HG02970 (cell line): ENCODE data around the gene UNC5A.

Experiments used
- ATAC-seq: cut with Tn5 transposase; IDR thresholded peaks from one replicate; pipeline ENCODE4 v1.9.1; 2021; ENCODE audit warnings: mild to moderate bottlenecking, moderate library complexity, moderate number of reproducible peaks; ENCODE audit not compliant: unreplicated experiment, low FRiP score

UNC5A gene

DNA sequence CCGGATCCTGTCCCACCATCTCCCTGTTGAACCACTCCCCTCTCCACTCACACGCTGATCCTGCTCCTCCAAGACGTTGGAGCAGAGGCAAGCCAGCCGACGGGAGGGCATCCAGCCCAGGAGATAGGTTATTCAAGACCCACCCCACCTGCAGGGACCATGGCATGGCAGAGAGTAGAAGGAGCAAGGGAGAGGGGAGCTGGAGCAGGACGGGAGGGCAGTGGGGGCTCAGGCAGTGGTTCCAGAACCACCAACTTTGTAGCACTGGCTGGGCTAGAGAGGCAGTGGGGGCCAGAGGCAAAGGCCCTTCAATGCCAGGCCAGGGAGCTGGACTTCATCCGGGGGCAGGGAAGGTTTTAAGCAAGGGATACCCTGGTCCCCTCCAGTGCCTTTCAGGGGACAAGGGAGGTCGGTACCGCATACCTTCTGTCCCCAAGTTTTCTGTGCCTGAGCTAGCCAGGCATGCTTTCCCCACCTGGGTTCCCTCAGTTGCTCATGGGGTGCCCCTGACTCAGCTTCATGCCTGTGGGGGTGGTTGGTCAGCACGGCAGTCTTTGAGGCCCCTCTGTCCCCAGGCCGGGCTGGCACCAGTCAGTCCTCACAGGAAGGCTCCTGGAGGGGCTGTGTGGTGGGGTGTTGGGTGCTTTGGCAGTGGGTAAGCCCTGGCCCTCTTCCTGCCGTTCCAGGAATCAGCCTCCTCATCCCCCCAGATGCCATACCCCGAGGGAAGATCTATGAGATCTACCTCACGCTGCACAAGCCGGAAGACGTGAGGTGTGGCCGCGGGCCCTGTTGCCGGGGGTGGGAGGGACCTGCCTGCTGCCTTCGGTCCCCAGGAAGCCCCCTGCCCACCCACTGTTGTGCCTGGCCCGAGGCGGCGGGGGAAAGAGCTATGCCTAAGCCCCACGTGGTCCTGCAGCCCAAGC is 66.4 kb downstream of the UNC5A start:
- no peak for ATAC-seq

DNA sequence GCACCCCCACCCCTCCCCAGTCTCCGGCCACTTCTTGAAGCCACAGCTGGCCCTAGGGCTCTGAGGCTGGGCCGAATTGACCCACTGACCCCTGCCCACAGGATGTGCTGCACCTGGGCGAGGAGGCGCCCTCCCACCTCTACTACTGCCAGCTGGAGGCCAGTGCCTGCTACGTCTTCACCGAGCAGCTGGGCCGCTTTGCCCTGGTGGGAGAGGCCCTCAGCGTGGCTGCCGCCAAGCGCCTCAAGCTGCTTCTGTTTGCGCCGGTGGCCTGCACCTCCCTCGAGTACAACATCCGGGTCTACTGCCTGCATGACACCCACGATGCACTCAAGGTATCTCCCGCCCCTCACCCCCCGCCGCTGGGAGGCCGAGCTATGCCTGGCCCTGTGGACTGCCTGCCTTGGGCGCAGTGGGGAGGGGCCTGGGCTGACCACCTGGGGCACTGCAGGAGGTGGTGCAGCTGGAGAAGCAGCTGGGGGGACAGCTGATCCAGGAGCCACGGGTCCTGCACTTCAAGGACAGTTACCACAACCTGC is 67.5 kb downstream of the UNC5A start:
- ATAC-seq, result no peak

DNA sequence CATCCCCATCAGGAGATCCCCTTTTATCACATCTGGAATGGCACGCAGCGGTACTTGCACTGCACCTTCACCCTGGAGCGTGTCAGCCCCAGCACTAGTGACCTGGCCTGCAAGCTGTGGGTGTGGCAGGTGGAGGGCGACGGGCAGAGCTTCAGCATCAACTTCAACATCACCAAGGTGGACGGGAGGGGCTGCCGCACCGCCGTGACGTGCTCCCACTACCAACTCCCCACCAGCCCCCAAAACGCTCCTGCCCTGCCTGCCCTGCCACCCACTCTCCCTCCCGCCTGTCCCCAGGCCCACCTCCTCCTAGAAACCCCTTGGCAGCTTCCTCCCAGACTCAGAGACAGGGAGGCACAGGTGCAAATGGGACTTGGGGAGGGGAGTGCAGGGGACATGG is 68.1 kb downstream of the UNC5A start:
- no peak for ATAC-seq

DNA sequence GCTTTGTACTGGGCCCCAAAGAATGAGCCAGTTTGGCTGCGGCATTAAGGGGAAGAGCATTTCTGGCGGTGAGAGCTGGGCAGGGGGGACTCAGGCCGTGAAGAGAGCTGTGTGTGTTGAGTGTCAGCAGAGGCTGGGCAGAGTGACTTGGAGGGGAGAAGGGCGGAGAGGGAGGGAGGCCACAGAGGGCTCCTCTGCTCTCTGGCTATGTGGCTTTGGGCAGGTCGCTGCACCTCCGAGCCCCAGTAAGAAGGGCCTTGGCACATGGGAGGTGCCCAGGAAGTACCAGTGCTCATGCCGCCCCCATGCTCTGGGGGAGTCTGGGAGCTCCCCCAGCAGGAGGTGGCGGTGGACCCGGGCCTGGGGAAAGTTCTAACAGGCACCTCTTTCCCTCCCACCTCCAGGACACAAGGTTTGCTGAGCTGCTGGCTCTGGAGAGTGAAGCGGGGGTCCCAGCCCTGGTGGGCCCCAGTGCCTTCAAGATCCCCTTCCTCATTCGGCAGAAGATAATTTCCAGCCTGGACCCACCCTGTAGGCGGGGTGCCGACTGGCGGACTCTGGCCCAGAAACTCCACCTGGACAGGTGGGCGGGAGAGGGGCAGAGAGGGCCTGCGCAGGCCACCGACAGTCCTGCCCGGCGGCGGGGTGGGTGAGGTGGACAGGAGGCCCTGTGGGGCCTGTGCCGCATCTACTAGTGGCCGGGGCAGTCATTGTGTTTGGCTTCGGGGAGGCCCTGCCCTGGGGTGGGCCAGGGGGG is 68.7 kb downstream of the UNC5A start:
- no peak for ATAC-seq

DNA sequence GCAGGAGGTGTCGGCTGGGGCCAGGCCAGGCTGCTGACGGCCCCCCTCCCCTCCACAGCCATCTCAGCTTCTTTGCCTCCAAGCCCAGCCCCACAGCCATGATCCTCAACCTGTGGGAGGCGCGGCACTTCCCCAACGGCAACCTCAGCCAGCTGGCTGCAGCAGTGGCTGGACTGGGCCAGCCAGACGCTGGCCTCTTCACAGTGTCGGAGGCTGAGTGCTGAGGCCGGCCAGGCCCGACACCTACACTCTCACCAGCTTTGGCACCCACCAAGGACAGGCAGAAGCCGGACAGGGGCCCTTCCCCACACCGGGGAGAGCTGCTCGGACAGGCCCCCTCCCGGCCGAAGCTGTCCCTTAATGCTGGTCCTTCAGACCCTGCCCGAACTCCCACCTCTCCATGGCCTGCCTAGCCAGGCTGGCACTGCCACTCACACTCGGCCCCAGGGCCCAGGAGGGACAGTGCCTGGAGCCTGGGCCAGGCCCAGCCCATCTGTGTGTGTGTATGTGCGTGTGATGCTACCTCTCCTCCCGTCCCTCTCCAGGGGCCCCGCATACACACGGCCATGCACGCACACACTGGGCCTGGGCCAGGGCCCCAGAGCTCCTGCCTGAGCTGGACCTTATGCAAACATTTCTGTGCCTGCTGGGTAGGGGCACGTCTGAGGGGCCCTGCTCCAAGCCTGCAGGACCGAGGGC is 69.5 kb downstream of the UNC5A start:
- no peak for ATAC-seq

DNA sequence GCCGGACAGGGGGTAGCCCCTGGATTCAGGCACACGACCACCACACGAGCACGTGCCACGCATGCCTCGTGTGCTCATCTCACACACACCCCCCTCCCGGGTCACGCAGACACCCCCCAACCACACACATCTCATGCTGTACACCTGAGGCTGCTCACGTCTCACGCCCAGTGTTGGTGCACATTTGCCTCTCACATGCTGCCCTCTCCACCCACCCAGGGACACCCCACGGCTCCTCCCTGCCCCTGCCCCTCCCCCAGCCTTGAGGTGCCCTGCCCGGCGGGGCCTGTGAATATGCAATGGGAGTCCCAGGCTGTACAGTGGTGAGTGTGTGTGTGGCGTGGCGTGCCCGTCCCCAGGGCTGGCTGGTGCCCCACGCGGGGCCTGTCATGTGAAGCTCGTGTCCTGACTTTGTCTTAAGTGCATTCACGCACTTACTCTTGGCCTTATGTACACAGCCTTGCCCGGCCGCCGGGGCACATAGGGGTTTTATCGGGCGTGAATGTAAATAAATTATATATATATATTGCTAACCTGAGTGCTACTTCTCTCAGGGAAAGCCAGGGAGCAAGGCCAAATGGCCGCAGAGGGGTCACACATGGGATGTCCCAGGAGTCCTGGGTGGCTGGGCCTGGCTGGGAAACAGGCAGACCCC is 70.1 kb downstream of the UNC5A start:
- ATAC-seq, result no peak

DNA sequence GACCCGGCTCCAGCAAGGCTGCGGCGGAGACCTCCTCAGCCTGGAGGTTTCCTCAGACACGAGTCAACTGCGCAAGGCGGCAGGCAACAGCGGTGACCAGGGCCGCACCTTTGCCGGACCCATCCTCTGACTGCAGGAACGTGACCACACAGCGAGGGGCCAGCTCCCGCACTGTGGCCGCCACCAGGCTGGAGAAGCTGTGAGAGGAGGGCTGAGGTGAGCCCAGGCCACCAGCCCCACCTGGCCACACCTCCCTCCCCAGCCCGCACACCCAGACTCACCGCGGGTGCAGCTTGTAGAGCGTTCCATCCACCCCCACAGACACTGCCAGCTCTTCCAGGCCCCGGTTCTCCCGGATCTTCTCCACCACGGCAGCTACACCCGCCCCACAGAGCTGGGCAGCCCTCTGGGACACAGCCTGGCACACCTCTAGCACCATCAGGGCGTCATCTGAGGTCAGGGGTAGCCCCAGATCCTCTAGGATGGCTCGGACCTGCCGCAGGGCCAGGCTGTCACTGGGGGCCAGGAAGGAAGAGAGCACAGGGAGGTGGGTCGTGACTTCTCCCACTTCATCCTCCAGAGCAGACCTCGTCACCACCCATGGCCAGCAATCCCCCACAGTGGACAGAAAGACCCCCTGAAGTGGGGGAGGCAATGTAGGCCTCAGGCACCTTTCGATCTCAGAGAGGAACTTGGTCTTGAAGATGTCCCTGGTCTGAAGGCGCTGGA is 70.8 kb downstream of the UNC5A start:
- no peak for ATAC-seq

DNA sequence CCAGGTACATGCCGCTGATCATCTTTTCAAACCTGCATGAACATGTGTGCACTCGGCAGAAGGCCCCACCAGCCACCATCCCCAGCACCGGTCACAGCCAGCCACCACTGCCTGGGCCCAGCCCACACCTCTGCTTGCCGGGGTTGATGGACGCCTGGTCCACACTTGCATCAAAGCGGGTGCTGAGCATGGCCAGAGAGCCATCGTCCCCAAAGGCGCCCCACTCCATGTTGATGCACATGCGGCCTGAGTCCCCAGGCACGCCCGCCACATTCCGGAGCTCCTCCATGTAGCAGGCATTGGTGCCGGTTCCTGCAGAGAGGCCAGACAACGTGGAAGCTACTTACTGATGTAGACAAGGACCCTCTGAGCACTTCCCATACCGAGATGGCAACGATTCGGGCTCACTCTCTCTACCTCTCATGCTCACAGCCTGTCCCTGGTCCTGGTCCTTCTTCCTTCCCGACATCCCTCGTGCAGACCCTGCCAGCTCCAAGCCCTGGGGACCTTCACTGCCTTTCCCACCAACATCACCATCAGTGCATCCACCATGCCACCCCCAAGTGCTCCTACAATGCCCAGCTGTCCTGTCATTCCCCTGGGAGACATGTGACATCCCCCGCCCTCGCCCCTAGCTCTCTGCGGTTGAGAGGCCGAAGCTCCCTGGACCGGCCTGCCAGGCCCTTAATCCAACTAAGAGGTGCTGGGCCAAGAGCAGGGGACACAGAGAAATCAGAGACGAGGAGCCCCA is 71.6 kb downstream of the UNC5A start:
- ATAC-seq, result no peak

DNA sequence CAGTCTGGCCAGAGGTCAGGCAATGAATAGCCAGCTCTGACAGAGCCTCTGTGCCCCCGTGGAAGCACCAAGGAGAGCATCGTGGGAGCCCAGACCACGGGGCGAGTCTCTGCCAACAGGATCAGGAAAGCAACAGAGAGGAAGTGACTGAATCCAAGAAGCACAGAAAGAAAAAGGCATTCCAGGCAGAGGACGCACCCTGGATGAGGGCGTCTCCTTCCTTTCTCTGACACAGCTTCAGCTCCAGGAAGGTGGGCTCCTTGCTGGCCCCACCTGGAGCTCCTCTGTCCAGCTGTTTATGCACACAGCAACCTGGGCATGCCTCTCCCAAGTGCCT is 72.2 kb downstream of the UNC5A start:
- no peak for ATAC-seq

DNA sequence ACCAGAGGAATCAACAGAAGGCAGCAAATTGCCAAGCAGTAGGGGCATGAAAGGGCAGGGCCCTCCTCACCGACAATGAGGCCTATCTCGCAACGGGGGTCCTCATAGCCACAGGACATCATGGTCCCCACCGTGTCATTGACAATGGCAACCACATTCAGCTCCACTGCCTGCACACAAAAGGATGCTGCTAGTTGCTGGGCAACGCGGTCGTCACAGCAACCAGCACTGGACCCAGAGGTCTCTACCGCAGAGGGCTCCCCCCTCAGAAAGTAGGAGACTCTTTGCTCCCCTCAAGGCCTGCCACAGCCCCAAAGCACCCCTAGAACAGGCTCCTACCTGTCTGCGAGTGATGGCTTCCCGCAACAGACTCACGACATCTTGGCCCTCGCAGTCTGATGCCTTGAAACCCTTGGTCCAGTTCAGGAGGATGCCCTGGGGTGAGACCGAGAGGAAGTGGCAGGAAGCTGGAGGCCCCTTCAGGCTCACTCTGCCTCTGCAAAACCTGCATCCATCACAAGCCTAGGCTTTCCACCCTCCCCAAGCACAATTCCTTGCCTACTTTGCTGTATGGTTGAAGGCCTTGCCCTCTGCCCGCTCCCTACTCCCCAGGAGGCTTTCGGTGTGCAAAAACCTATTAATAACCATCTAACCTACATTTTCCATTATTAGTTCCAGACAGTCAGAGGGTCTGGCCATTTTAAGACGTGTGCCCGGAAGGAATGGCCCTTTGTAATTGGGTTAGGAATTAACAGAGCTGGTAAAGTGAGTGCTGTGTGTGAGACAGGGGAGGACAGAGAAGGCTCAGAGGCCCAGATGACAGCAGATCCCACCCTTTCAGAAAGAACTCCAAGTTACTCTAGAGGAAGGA is 73.6 kb downstream of the UNC5A start:
- no peak for ATAC-seq

DNA sequence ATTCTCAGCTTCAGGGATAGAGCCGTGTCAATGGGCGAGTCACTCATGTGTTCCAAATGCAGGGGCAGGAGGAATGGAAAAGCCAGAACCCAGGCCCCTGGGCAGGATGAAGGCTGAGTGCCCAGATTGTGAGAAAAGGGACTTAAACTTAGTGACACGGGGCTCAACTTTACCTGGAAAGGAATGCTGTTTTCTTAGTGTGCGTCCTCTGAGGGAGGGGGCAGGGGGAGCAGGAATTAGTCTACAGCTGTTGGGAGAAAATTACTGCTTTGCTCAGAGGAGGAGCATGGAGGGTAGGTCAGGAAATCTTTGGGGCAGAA is 74.2 kb downstream of the UNC5A start:
- no peak for ATAC-seq

DNA sequence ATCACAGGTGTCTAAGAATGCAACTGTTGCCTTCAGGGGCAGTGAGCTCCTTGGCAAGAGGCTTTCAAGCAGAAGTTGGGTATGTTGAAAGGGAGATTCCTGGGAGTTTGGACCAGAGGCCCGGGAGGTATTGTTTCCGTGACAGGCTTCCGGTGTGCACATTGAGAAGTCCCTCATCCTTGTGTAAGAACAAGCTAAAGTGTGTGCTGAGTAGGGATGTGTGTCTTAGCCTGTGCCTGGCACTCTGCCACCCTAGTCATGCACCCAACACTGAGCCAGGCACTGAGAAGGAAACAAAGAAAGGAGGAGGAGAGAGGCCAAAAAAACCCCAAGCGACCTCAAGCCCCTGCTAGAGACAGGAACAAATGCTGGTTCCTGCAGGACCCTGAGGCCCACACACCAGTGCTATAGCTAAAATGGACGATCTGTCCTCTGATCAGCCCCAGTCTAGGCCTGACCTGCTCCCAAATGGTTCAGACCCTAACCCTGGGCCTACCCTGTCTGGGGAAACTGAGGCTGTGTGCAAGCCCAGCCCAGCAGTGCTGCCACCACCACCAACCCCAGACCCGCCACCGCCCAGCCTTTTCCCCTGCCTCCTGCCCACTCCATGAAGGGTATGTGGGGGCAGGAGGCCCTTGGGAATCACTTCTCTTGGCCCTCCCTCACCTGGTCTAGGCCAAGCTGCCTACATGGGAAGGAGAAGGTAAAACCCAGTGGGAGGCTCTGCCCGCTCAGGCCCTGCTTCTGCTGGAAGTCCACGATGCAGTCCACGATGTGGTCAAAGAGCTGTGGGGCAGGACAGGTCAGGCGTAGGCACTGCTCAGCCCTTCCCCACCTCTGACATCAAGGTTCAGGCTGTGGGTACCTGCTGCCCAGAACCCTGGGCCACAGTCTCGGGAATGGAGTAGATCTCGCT is 76.2 kb downstream of the UNC5A start:
- no peak for ATAC-seq

DNA sequence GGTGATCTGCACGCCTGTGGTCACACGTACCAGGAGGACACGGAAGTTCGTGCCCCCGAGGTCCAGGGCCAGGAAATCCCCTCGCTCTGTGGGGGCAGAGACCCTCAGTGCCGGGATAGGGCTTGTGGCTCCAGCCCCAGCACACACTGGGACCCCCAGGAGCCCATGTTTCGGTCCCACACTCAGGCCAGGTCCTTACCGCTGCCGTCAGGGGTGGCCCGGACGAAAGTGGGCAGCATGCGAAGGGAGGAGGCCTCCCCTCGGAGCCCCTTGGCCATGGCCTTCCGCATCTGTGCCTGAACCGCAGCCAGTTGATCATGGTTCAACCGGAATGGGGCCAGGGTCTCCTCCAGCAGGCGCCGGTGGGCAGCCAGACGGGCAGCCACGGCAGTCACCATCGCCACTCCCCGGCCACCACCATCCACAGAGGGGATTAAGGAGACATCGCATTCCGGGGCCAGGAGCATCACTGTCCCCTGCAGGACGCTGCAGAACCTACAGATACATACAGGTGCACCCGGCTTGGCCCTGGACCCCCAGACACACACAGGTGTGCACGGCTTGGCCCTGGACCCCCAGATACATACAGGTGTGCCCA is 77.0 kb downstream of the UNC5A start:
- no peak for ATAC-seq

DNA sequence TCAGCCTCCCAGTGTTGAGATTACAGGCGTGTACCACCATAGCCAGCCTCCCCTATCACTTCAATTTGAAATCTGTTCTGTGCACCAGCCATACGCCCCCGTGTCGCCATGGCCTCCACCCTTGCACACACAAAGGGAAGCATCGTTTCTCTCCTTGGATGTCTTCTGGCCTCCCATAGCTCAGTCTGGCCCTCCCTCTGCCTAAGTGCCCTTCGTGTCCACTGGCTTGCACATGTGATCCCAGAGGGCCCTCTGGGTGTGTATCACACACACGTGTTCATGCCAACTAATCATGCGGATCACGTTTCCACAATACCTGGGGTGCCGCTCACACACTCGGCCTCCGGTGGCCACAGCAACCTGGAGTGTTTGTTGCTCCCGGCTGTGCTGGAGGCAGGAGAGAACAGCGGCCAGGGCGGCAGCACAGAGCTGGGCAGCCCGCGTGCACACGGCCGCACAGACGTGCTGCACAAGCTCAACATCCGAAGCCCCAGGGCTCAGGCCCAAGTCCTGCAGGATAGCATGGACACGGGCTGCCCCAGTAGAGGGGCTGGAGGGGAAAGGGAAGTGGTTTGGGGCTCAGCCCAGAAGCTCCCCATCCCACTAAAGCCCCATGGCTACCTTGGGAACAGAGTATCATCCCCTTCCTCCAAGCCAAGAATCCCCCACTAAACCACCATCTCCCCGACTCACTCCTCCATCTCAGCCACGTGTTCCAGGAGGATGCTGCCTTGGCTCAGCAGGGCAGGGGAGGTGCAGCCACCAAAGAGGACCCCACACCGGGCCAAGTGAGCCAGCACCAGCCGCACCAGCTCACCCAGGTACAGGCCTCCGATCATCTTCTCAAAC is 77.9 kb downstream of the UNC5A start:
- no peak for ATAC-seq

DNA sequence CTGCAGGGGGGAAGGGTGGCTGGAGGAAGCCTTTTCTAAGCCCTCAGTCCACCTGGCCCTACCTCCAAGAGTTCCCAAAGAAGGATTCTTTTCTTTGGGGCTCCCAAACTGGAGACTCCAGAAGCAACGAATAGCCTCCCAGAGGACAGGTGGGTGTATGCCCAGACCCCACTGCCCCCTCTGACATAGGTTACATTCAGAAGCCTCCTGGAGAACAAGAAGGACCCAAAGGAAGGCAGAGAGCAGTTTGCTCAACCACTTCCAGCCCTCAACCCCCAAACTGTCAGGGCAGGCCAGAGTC is 78.5 kb downstream of the UNC5A start:
- no peak for ATAC-seq
